K562 (cell line): ENCODE results near the gene PHF21B. TPM values are rescaled to one million over a fixed set of nuclear protein-coding genes. Genes with fewer than 3 reads are reported as not detected.

Experiments used
- ATAC-seq: fragments of 200-7000 bp; cut with Tn5 transposase; 3 replicates; pipeline ENCODE4 v1.9.1; 2020; ENCODE audit warnings: moderate library complexity
- BruUV-seq: library from RNA; stranded (reverse); fragments of 400-500 nt; replicated peaks from 2 replicates; lab custom pipeline; 2021; lab: Mats Ljungman, UMichigan
- CTCF ChIA-PET: fragments of 300-600 bp; formaldehyde crosslinking; extraction: SDS; loops from one replicate; lab custom pipeline; 2021; ENCODE audit warnings: low intra/inter-chr PET ratio; lab: Yijun Ruan, JAX
- POLR2A ChIA-PET: fragments of 300-600, 350-650 bp; sonication (Branson Sonifier 250); formaldehyde crosslinking; extraction: SDS; loops from one replicate; lab custom pipeline; 2021; ENCODE audit warnings: antibody characterized with exemption, inconsistent platforms; lab: Yijun Ruan, JAX
- DNase-seq, 4 experiments: peaks; one replicate each; pipeline versions ENCODE4 v3.0.0 to v3.0.0-alpha.2; 2011 to 2018; ENCODE audit warnings: low spot score in 3 of 4, mixed read lengths in 3 of 4; ENCODE audit errors: extremely low read depth in 1 of 4
- FAIRE-seq: peaks from 2 replicates; lab custom pipeline; 2011; peaks lifted over from hg19 to GRCh38; lab: Jason Lieb, UNC
- H2AFZ ChIP-seq: 2 replicates; pipeline ENCODE4 v1.6.0; 2011; ENCODE audit warnings: low read depth, low read length, control low read depth, inconsistent platforms
- H3K27ac ChIP-seq: fragments of 200-600 bp; 3 replicates; pipeline ENCODE4 v1.8.0; 2011; ENCODE audit warnings: low read depth, mild to moderate bottlenecking, control low read depth, inconsistent platforms, low read length, moderate library complexity, mixed read lengths; ENCODE audit errors: extremely low read depth
- H3K27me3 ChIP-seq, 2 experiments: fragments of 300-600 bp in 1 of 2; 2 replicates in 1 of 2; 3 replicates in 1 of 2; pipeline versions ENCODE4 v1.6.0 to v1.8.0; 2011; ENCODE audit warnings: inconsistent platforms in 2 of 2, low read length in 2 of 2, mild to moderate bottlenecking in 1 of 2, mixed read lengths in 1 of 2, moderate library complexity in 1 of 2; ENCODE audit not compliant: control insufficient read depth in 2 of 2, insufficient read depth in 2 of 2
- H3K36me3 ChIP-seq: fragments of 300-600 bp; 3 replicates; pipeline ENCODE4 v1.8.0; 2011; ENCODE audit warnings: mild to moderate bottlenecking, low read length, inconsistent platforms; ENCODE audit not compliant: control insufficient read depth, insufficient read depth
- H3K4me1 ChIP-seq, 2 experiments: fragments of 200-600 bp in 1 of 2; replicated peaks in 1 of 2; 2 replicates in 1 of 2; 3 replicates in 1 of 2; pipeline versions ENCODE4 v1.5.1 to v1.8.0; 2011; ENCODE audit warnings: inconsistent platforms in 2 of 2, low read length in 2 of 2, mild to moderate bottlenecking in 1 of 2, mixed read lengths in 1 of 2, moderate library complexity in 1 of 2; ENCODE audit not compliant: control insufficient read depth in 2 of 2, insufficient read depth in 2 of 2
- H3K4me2 ChIP-seq: 2 replicates; pipeline ENCODE4 v1.6.1; 2011; ENCODE audit warnings: low read length, control low read depth, inconsistent platforms, mixed read lengths; ENCODE audit not compliant: insufficient read depth
- H3K4me3 ChIP-seq: fragments of 200-600 bp; sonication (generic), shearing (Covaris generic); 2 replicates; pipeline ENCODE4 v1.5.1; 2016; ENCODE audit warnings: control low read depth, inconsistent platforms
- H3K79me2 ChIP-seq: fragments of 200-600 bp; 3 replicates; pipeline ENCODE4 v1.8.0; 2011; ENCODE audit warnings: low read length, inconsistent platforms; ENCODE audit not compliant: control insufficient read depth, insufficient read depth
- H3K9ac ChIP-seq, 2 experiments: 2 replicates each; pipeline versions ENCODE4 v1.6.0 to v1.6.1; 2011; ENCODE audit warnings: low read depth in 2 of 2, low read length in 2 of 2, control low read depth in 1 of 2, inconsistent platforms in 1 of 2, mild to moderate bottlenecking in 1 of 2, mixed read lengths in 1 of 2; ENCODE audit not compliant: insufficient read depth in 1 of 2
- H3K9me1 ChIP-seq: one replicate; pipeline ENCODE4 v1.6.0; 2011; ENCODE audit warnings: inconsistent platforms, mild to moderate bottlenecking, low read length, moderate library complexity; ENCODE audit not compliant: control insufficient read depth, insufficient read depth
- H3K9me3 ChIP-seq: replicated peaks from 2 replicates; pipeline ENCODE4 v1.5.1; 2011; ENCODE audit warnings: low read depth, low read length, inconsistent platforms; ENCODE audit not compliant: control insufficient read depth, insufficient read depth
- H4K20me1 ChIP-seq: replicated peaks from 2 replicates; pipeline ENCODE4 v1.6.1; 2011; ENCODE audit warnings: low read length, inconsistent platforms, mixed read lengths; ENCODE audit not compliant: control insufficient read depth, insufficient read depth
- BRF1 ChIP-seq: IDR thresholded peaks from 3 replicates; pipeline ENCODE4 v1.6.1; 2011; ENCODE audit warnings: borderline replicate concordance, mild to moderate bottlenecking; ENCODE audit not compliant: insufficient read length; ENCODE audit errors: extremely low read depth
- DDX20 ChIP-seq: fragments of 450-650 bp; IDR thresholded peaks from 2 replicates; pipeline ENCODE4 v1.6.1; 2016; ENCODE audit warnings: missing genetic modification characterization, low read depth, mild to moderate bottlenecking, missing compliant biosample characterization, moderate library complexity
- KDM4B ChIP-seq, 2 experiments: fragments of 450-650 bp in 1 of 2; sonication (generic) in 1 of 2; IDR thresholded peaks; 2 replicates each; pipeline ENCODE4 v1.6.1; 2016 to 2017; ENCODE audit warnings: borderline replicate concordance in 2 of 2, antibody characterized with exemption in 1 of 2, low read depth in 1 of 2, mild to moderate bottlenecking in 1 of 2
- NCOR1 ChIP-seq: fragments of 450-650 bp; IDR thresholded peaks from 2 replicates; pipeline ENCODE4 v1.6.1; 2016; ENCODE audit warnings: mild to moderate bottlenecking, moderate library complexity
- NRF1 ChIP-seq, 2 experiments: fragments of 450-650 bp; IDR thresholded peaks in 1 of 2; conservative IDR thresholded peaks in 1 of 2; 2 replicates each; pipeline ENCODE4 v1.6.1; 2014; ENCODE audit warnings: mild to moderate bottlenecking in 2 of 2
- SIN3A ChIP-seq, 2 experiments: fragments of 150-350 bp in 1 of 2; IDR thresholded peaks; 2 replicates each; pipeline ENCODE4 v1.6.1; 2011 to 2016; ENCODE audit warnings: borderline replicate concordance in 2 of 2, low read depth in 2 of 2, low read length in 2 of 2, mild to moderate bottlenecking in 2 of 2, moderate library complexity in 2 of 2; ENCODE audit not compliant: control insufficient read depth in 1 of 2
- TBL1XR1 ChIP-seq, 2 experiments: IDR thresholded peaks; 2 replicates each; pipeline ENCODE4 v1.6.1; 2012; ENCODE audit warnings: improper control_type of control experiment in 2 of 2, low read length in 2 of 2, mild to moderate bottlenecking in 1 of 2
- WGBS: fragments of 100-300 bp; shearing (Covaris generic); methylation state at CpG from one replicate; pipeline ENCODE4 v1.1.6; 2016; ENCODE audit warnings: low coverage, mixed read lengths; ENCODE audit not compliant: insufficient coverage; ENCODE audit errors: missing lambda C conversion rate; 5-methylcytosine and 5-hydroxymethylcytosine counted together
- in situ Hi-C: fragments of 300-500 bp; cut with MboI; formaldehyde crosslinking; loops from 4 replicates; pipeline ENCODE4 v1.15.0; 2018; ENCODE audit warnings: inconsistent platforms, mixed read lengths
- intact Hi-C: fragments of 100-400 bp; cut with micrococcal nuclease; formaldehyde crosslinking; loops from 2 replicates; pipeline ENCODE4 v1.14.2; 2022
- polyA plus RNA-seq, 8 experiments: library from polyadenylated mRNA; depleted of rRNA in 4 of 8; stranded (reverse) in 5 of 8; unstranded in 3 of 8; fragments of >200 nt; fragmentation: Nextera tagmentation in 2 of 8; fragmentation: Illumina TruSeq in 1 of 8; extraction: Ambion mirVana in 2 of 8; extraction: Trizol in 1 of 8; gene quantifications; 2 replicates each; pipeline versions ENCODE4 v1.2.1 to v1.2.3, GENCODE V29; 2011 to 2014; ENCODE audit warnings: inconsistent platforms in 1 of 8, missing spikeins in 1 of 8
- total RNA-seq, 7 experiments: library from RNA; depleted of rRNA in 6 of 7; stranded (reverse); fragments of >200 nt in 6 of 7; fragmentation: Illumina TruSeq in 2 of 7; extraction: Trizol in 2 of 7; gene quantifications; 2 replicates each; pipeline versions ENCODE4 v1.2.1 to v1.2.3, GENCODE V29; 2011 to 2021; ENCODE audit warnings: low replicate concordance in 1 of 7
- TF ChIP-seq, protein P1 (sequence below): sonication (generic); formaldehyde crosslinking; IDR thresholded peaks from 2 replicates; pipeline ENCODE4 v1.8.1; 2023; ENCODE audit warnings: mild to moderate bottlenecking, missing genetic modification reagents
- TF ChIP-seq, protein P2 (sequence below), 2 experiments: fragments of 450-650 bp in 1 of 2; sonication (generic) in 1 of 2; formaldehyde crosslinking; conservative IDR thresholded peaks; 2 replicates each; pipeline versions ENCODE4 v1.4.0 to v1.8.1; 2020 to 2022; ENCODE audit warnings: mild to moderate bottlenecking in 1 of 2, missing genetic modification reagents in 1 of 2

Gene PHF21B
- total and polyA plus RNA-seq, 9 of the 15 experiments (the other 6 are each of a cell fraction or from before 2014, with no cell fraction given), result 0.04 TPM; not detected in 8

DNA sequence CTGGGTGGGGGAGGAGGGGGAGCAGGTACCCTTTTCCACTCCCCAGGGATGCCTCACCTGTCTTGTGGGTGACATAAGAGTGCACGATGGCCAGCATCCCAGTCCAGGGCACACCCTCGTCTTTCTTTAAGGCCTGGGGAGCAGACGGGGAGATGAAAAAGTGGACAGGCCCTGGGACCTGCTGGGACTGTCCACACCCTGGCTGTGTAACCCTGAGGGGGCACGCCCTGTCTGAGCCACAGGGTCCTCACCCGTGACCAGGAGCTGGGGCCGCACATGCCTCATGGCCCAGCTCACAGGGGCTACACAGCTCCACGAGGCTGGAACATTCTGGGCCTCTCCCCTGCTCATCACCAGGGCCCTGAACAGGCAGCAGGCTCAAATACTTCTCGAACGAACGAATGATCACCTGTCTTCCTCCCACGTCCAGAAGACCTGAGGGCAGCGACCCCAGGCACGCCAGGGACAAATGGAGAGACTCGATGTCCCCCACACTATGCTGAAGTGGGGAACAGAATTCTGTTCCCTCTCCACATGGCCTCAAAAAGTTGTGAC is 123.9 kb downstream of the PHF21B start (continued):
- TF ChIP-seq, protein P1, sequence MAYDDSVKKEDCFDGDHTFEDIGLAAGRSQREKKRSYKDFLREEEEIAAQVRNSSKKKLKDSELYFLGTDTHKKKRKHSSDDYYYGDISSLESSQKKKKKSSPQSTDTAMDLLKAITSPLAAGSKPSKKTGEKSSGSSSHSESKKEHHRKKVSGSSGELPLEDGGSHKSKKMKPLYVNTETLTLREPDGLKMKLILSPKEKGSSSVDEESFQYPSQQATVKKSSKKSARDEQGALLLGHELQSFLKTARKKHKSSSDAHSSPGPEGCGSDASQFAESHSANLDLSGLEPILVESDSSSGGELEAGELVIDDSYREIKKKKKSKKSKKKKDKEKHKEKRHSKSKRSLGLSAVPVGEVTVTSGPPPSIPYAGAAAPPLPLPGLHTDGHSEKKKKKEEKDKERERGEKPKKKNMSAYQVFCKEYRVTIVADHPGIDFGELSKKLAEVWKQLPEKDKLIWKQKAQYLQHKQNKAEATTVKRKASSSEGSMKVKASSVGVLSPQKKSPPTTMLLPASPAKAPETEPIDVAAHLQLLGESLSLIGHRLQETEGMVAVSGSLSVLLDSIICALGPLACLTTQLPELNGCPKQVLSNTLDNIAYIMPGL (CRISPR knock-in tag), result no peak
- TF ChIP-seq, protein P2, sequence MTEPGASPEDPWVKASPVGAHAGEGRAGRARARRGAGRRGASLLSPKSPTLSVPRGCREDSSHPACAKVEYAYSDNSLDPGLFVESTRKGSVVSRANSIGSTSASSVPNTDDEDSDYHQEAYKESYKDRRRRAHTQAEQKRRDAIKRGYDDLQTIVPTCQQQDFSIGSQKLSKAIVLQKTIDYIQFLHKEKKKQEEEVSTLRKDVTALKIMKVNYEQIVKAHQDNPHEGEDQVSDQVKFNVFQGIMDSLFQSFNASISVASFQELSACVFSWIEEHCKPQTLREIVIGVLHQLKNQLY (CRISPR knock-in tag; conservative IDR thresholded peaks at IDR 0.05), result no peak
- TF ChIP-seq BRF1, result no peak
- TF ChIP-seq KDM4B (IDR thresholded peaks at IDR 0.05; ENCODE audit: borderline replicate concordance in 2 of 2, low read depth in 1 of 2), result no peak

DNA sequence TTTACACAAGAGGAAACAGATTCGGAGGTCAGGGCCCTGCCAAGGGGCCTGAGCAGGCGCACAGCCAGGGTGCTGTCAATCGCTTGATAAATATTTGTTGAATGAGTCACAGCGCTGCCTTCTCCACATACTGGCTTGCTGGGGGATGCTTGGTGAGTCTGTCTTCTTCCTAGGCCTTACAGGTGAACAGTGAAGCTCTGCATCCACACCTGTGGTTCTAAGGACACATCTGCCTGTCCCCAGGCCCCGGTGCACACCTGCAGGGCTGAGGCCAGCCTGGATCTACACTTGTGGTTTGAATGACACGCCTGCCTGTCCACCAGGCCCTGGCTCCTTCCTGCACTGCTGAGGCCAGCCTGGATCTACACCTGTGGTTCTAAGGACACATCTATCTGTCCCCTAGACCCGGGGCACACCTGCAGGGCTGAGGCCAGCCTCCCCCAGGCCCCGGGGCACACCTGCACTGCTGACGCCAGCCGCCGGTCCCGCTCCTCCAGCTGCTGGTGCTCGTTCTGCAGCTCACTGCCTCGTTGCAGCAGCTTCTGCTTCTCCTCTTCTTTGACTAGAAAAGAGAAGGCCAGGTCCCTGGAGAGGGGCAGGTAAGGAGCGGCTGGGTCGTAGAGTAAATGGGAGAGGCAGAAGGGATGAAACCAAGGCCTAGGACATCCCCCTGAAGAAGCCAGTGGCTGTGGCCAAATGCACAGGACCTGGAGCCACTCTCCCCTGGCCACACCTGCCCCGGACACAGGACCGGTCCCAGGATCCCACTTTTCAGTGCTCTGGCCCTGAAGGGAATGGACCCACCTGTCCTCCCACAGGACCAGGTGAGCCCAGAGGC is 124.6 kb downstream of the PHF21B start:
- in situ Hi-C loops, result no loop called here
- WGBS, result 1% methylated on average over 14 of the region's 18 CpGs

More for the DNA sequence above, 124.6 kb downstream of the PHF21B start:
- BruUV-seq, result no TSS peak
- H3K4me1 ChIP-seq, result no peaks in the 10 kb centered on the region; a peak in 1 of 5 replicates
- no peak overlapping the region for H2AFZ ChIP-seq
- H3K27me3 ChIP-seq, result peaks cover 10 to 28% of the 10 kb centered on the region in 2 experiments; a peak in 4 of 5 replicates
- no peak overlapping the region for H3K4me2 ChIP-seq
- H4K20me1 ChIP-seq, result no peaks in the 10 kb centered on the region
- no peaks in the 10 kb centered on the region for H3K9me3 ChIP-seq
- H3K79me2 ChIP-seq, result no peaks in the 10 kb centered on the region
- no peak overlapping the region for H3K27ac ChIP-seq
- intact Hi-C loops, result no loop called here
- ATAC-seq, result no peak
- H3K36me3 ChIP-seq, result no peaks in the 10 kb centered on the region
- ChIA-PET POLR2A (no interaction called here), CTCF (no interaction called here)
- no peak for DNase-seq
- H3K9me1 ChIP-seq, result no peaks in the 10 kb centered on the region
- H3K9ac ChIP-seq, result no peak overlapping the region
- TF ChIP-seq NCOR1 (no peak), TBL1XR1 (IDR thresholded peaks at IDR 0.05; ENCODE audit: low read length in 2 of 2) (no peak), NRF1 (conservative IDR thresholded peaks at IDR 0.05 in 1 of 2, IDR thresholded peaks at IDR 0.05 in 1 of 2) (peak; percentile 37 to 48; a peak in 2 of 4 replicates), DDX20 (tag) (no peak), SIN3A (IDR thresholded peaks at IDR 0.05; ENCODE audit: borderline replicate concordance in 2 of 2, control insufficient read depth in 1 of 2, low read depth in 2 of 2, low read length in 2 of 2) (no peak)
- FAIRE-seq, result no peak
- no peak overlapping the region for H3K4me3 ChIP-seq
